GM23248 (cell line): ENCODE data around the gene HSPG2.

Experiments
- EZH2 ChIP-seq: fragments of 200-600 bp; sonication (generic); IDR thresholded peaks from 2 replicates; pipeline ENCODE4 v1.6.1; 2018; ENCODE audit warnings: antibody characterized with exemption, mild to moderate bottlenecking; ENCODE audit not compliant: insufficient read depth, poor library complexity, severe bottlenecking
- EZH2phosphoT487 ChIP-seq: fragments of 200-600 bp; sonication (generic); IDR thresholded peaks from 2 replicates; pipeline ENCODE4 v1.6.1; 2018; ENCODE audit warnings: antibody characterized with exemption, moderate library complexity, mild to moderate bottlenecking, low read depth; ENCODE audit not compliant: insufficient read depth

GRCh38 chr1:21854751-21855131, 82.4 kb downstream of the HSPG2 start:
- TF ChIP-seq EZH2 (no peak), EZH2phosphoT487 (no peak)
